ENCODE results near the gene THOC6. TPM values are rescaled to one million over a fixed set of nuclear protein-coding genes. Genes with fewer than 3 reads are reported as not detected.

Gene THOC6
- polyA plus RNA-seq, 1 donor from 2014 or later, result 11.4 TPM

GRCh38 chr16:3021449-3022207, 2.2 kb upstream of the THOC6 start:
- no peak overlapping the region for H2AFZ ChIP-seq (ENCODE audit: low read depth, low read length)
- H3K27ac ChIP-seq (ENCODE audit: low read length), result no peak overlapping the region
- TF ChIP-seq RAD21 (conservative IDR thresholded peaks at IDR 0.05), result no peak
- no peak for TF ChIP-seq SMC3 (conservative IDR thresholded peaks at IDR 0.05; ENCODE audit: poor library complexity)
- no peak for TF ChIP-seq CTCF (IDR thresholded peaks at IDR 0.05; ENCODE audit: poor library complexity, severe bottlenecking)
- no peak for TF ChIP-seq MXI1 (conservative IDR thresholded peaks at IDR 0.05; ENCODE audit: poor library complexity, severe bottlenecking)
- no peak for TF ChIP-seq TAF1 (IDR thresholded peaks at IDR 0.05; ENCODE audit: low read depth)
- TF ChIP-seq EP300 (conservative IDR thresholded peaks at IDR 0.05; ENCODE audit: poor library complexity, severe bottlenecking), result no peak
- TF ChIP-seq REST (IDR thresholded peaks at IDR 0.05; ENCODE audit: borderline replicate concordance), result no peak
- no peak for TF ChIP-seq POLR2AphosphoS5 (IDR thresholded peaks at IDR 0.05)
- no peak for TF ChIP-seq EZH2 (IDR thresholded peaks at IDR 0.05; ENCODE audit: borderline replicate concordance, insufficient read depth, low read length, poor library complexity, severe bottlenecking)

GRCh38 chr16:3022208-3022683, 1.6 kb upstream of the THOC6 start:
- no peaks in the 10 kb centered on the region for H3K9me2 ChIP-seq (ENCODE audit: insufficient read depth, low read length)
- no peak overlapping the region for H3K27ac ChIP-seq (ENCODE audit: low read length)
- H3K27me3 ChIP-seq (ENCODE audit: insufficient read depth, low read depth, low read length), result peaks cover 34% of the 10 kb centered on the region
- H3K4me3 ChIP-seq (ENCODE audit: low read length), result peak overlapping the region; percentile 82
- no peaks in the 10 kb centered on the region for H3K79me2 ChIP-seq (replicated peaks; ENCODE audit: insufficient read depth, low read length)
- no peaks in the 10 kb centered on the region for H3K36me3 ChIP-seq (ENCODE audit: insufficient read depth, low read length)
- TF ChIP-seq RAD21 (conservative IDR thresholded peaks at IDR 0.05), result no peak
- TF ChIP-seq TAF1 (IDR thresholded peaks at IDR 0.05; ENCODE audit: low read depth), result no peak
- TF ChIP-seq REST (IDR thresholded peaks at IDR 0.05; ENCODE audit: borderline replicate concordance), result no peak
- TF ChIP-seq POLR2AphosphoS5 (IDR thresholded peaks at IDR 0.05), result no peak
- no peak for TF ChIP-seq SMC3 (conservative IDR thresholded peaks at IDR 0.05; ENCODE audit: poor library complexity)
- TF ChIP-seq EZH2 (IDR thresholded peaks at IDR 0.05; ENCODE audit: borderline replicate concordance, insufficient read depth, low read length, poor library complexity, severe bottlenecking), result no peak
- TF ChIP-seq MXI1 (conservative IDR thresholded peaks at IDR 0.05; ENCODE audit: poor library complexity, severe bottlenecking), result no peak
- no peak for TF ChIP-seq CTCF (IDR thresholded peaks at IDR 0.05; ENCODE audit: poor library complexity, severe bottlenecking)
- no peak for TF ChIP-seq EP300 (conservative IDR thresholded peaks at IDR 0.05; ENCODE audit: poor library complexity, severe bottlenecking)
- H3K4me2 ChIP-seq (ENCODE audit: low read length), result no peak overlapping the region
- H3F3A ChIP-seq (ENCODE audit: insufficient read depth, low read length, poor library complexity, severe bottlenecking), result no peaks in the 10 kb centered on the region
- no peak overlapping the region for H3K9ac ChIP-seq (ENCODE audit: low read length)
- H3K9me3 ChIP-seq (ENCODE audit: low read length), result no peaks in the 10 kb centered on the region
- H4K20me1 ChIP-seq (ENCODE audit: insufficient read depth), result no peaks in the 10 kb centered on the region
- H2AFZ ChIP-seq (ENCODE audit: low read depth, low read length), result no peak overlapping the region

More at GRCh38 chr16:3021449-3022207, 2.2 kb upstream of the THOC6 start:
- H3K9ac ChIP-seq (ENCODE audit: low read length), result no peak overlapping the region
- peaks cover 38% of the 10 kb centered on the region for H3K27me3 ChIP-seq (ENCODE audit: insufficient read depth, low read depth, low read length)
- peak overlapping the region; percentile 53 for H3K4me3 ChIP-seq (ENCODE audit: low read length)
- no peaks in the 10 kb centered on the region for H4K20me1 ChIP-seq (ENCODE audit: insufficient read depth)
- no peaks in the 10 kb centered on the region for H3K79me2 ChIP-seq (replicated peaks; ENCODE audit: insufficient read depth, low read length)
- no peaks in the 10 kb centered on the region for H3F3A ChIP-seq (ENCODE audit: insufficient read depth, low read length, poor library complexity, severe bottlenecking)
- no peak overlapping the region for H3K4me2 ChIP-seq (ENCODE audit: low read length)
- no peaks in the 10 kb centered on the region for H3K9me2 ChIP-seq (ENCODE audit: insufficient read depth, low read length)
- no peaks in the 10 kb centered on the region for H3K9me3 ChIP-seq (ENCODE audit: low read length)
- no peaks in the 10 kb centered on the region for H3K36me3 ChIP-seq (ENCODE audit: insufficient read depth, low read length)
